GM21723 (cell line): ENCODE data around the gene SPTY2D1.
A peak's percentile ranks its signal among the peaks of the same experiment; 100 is the strongest.
"Not testable (repeated sequence)": the region's sequence is repeated elsewhere in the genome, so short reads cannot be mapped to it uniquely, and the experiment has no call there.

Experiments
- ATAC-seq: cut with Tn5 transposase; IDR thresholded peaks from one replicate; pipeline ENCODE4 v1.9.1; 2021; ENCODE audit warnings: mild to moderate bottlenecking, moderate library complexity; ENCODE audit not compliant: unreplicated experiment

SPTY2D1 gene, protein sequence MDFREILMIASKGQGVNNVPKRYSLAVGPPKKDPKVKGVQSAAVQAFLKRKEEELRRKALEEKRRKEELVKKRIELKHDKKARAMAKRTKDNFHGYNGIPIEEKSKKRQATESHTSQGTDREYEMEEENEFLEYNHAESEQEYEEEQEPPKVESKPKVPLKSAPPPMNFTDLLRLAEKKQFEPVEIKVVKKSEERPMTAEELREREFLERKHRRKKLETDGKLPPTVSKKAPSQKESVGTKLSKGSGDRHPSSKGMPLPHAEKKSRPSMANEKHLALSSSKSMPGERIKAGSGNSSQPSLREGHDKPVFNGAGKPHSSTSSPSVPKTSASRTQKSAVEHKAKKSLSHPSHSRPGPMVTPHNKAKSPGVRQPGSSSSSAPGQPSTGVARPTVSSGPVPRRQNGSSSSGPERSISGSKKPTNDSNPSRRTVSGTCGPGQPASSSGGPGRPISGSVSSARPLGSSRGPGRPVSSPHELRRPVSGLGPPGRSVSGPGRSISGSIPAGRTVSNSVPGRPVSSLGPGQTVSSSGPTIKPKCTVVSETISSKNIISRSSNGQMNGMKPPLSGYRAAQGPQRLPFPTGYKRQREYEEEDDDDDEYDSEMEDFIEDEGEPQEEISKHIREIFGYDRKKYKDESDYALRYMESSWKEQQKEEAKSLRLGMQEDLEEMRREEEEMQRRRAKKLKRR

DNA sequence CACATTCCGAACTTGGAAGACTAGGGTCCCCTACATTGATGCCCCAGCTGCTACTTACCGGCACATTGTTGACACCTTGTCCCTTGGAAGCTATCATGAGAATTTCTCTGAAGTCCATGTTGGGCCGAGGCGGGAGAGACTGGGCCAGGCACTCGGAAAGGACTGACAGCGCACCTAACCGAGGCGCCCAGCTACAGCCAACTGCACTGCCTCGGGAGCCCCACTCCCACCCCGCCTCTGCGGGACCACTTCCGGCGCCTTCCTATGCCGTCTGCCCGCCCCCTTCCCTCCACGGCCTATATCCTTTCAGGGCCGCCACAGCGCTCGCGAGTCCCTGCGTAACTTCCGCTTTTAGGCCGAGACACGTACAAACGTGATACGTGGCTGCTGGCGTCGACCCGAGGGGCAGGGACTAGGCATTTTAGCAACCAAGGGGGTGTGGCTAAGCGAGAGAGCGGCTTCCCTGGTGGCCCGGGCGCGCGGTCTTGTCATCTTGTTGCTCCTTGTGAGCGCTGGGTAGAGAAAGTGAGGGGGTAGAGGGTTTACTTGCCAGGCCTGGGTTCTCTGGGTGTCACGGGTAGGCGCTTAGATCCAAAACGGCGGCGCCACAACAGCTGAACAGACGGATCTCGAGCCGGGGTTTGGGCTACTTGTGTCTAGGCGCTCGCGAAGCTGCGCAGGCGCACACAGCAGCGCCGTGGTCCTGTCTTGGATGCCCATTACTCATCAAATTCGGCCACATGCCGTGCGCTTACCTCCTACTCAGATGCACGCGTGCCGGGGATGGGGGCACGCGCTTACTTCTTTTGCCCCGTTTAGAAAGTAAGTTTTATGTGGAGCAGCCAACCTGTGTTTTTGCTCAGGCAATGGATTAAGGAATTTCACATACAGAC is at the start of gene SPTY2D1:
Gene SPTY2D1 (minus strand): TSS at position 203 of the 893 bp plus-strand sequence. CDS start 85 bp downstream, at position 118.
- peak; percentile 95 for ATAC-seq

DNA sequence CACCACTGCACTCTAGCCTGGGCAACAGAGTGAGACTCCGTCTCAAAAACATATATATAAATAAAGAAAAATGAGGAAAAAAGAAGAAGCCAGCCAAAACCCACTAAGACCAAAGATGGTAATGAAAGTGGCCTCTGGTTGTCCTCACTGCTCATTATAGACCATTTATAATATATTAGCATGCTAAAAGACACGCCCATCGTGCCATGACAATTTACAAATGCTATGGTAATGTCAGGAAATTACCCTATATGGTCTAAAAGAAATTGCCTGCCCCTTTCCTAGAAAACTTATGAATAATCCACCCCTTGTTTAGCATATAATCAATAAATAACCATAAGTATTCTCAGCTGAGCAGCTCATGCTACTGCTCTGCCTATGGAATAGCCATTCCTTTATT is 48.3 kb upstream of the SPTY2D1 start:
- ATAC-seq: no peak

DNA sequence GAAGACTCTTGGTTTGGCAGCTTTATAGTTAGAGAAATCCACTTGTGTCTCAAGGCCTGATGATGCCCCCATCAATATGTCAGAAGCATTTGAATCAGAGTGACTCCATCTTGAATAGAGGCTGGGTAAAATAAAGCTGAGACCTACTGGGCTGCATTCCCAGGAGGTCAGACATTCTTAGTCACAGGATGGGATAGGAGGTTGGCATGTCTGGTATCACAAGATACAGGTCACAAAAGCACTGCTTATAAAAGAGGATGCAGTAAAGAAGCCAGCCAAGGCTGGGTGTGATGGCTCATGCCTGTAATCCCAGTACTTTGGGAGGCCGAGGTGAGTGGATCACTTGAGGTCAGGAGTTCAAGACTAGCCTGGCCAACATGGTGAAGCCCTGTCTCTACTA is 47.8 kb upstream of the SPTY2D1 start:
- ATAC-seq: not testable (repeated sequence)

DNA sequence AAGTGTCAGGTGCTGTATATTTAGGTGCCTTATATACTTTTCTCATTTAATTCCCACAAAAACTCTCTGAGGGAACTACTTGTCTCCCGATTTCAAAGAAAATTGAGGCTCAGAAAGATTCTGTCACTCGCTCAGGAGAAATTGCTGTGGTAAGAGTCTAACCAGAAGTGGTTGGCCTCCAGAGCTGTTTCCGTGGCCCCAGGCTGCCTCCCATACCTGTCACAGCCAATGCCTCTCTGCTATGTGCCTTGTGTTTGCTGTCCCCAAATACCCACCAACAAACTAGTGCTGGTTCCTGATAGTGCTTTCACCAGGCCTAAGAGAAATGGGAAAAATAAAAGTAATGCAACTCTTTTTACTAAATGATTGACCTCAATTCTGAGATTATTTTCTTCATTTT is 43.4 kb upstream of the SPTY2D1 start:
- ATAC-seq: no peak

DNA sequence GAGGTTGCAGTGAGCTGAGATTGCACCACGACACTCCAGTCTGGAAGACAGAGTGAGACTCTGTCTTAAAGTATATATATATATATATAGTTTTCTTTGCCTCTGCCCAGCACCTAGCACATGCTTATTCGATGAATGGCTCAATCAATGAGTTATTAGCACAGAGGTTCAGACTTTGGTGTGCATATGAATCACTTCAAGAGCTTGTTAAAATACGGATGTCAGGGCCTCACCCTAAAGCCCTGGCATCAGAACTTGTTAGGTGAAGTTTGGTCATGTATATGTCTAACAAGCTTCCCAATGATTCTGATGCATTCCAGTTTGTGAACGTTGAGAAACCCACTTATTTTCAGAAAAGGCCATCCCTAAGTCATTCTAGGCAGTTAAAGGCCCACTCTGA is 42.7 kb upstream of the SPTY2D1 start:
- ATAC-seq: no peak

DNA sequence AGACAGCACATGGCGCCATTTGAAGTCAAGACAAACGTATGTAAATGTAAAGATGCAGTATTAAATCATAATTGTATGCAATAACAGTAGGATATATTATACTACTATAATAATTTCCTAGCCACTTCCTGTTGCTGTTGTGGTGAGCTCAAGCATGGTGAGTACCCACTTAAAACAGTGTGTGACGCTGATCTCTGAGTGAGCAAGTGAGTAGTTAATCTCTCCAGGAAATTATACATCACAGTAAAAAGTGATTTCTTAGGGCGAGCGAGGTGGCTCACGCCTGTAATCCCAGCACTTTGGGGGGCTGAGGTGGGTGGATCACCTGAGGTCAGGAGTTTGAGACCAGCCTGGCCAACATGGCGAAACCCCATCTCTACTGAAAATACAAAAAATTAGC is 38.1 kb upstream of the SPTY2D1 start:
- ATAC-seq: not testable (repeated sequence)

DNA sequence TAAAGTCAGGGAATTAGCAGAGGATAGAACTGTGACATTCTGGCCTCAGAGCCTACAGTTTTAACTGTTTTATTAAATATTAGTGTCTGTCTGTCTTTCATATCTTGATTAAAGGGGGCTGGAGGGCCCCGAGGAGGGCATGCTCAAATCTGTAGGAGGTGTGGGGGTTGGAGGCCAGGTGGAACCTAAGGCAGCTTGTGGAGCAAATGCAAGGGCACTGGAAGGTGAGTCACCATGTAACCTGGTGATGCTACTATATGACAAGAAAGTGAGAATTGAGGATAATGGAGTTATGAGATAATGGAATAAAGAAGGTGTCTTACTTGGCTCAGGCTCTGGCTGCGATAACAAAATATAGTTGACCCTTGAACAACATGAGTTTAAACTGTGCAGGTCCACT is 37.1 kb upstream of the SPTY2D1 start:
- ATAC-seq: no peak

DNA sequence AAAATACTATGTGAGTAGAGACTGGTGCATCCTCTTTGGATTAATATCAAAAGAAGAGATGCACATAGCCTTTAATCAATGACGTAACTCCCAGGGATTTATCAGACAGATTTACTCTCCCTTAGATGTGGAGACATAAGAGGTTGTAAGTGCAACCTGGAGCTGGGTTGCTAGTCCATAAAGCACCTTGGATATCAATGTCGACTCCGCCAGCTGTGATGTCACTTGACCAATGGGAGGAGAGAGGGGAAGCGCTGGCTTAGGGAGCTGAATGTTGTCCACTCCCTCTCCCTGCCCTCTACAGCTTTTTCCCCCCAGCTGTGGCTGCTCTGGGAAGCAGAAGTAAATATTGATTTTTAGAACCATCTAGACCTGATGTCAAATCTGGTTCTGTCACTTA is 35.6 kb upstream of the SPTY2D1 start:
- ATAC-seq: no peak

DNA sequence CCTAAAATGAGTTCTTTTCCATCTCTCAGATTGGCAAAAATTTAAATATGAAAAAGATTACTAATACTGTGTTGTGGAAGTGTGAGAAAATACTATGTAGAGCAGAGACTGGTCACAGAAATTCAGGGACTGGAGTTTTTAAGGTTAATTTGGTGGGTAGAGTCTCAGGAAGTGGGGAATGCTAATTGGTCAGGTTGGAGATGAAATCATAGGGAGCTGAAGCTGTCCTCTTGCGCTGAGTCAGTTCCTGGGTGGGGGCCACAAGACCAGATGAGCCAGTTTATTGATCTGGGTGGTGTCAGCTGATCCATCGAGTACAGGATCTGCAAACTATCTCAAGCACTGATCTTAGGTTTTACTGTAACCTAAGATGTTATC is 35.1 kb upstream of the SPTY2D1 start:
- no peak for ATAC-seq

DNA sequence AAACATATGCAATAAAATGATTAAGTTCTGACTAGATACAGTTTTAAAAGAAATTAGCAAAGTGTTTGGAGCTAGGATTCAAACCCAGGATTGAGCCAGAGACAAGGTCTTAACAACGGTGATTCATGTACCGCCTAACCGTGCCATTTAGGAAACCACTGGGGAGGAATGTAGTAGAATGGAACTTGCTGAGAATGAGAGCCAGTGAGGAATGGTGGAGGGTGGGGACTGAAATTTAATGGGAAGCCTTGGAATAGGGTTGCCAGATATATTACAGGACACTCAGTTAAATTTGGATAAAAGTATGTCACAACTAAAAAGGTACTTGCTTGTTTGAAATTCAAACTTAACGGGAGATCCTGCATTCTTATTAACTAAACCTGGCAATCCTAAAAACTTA is 34.0 kb upstream of the SPTY2D1 start:
- no peak for ATAC-seq

DNA sequence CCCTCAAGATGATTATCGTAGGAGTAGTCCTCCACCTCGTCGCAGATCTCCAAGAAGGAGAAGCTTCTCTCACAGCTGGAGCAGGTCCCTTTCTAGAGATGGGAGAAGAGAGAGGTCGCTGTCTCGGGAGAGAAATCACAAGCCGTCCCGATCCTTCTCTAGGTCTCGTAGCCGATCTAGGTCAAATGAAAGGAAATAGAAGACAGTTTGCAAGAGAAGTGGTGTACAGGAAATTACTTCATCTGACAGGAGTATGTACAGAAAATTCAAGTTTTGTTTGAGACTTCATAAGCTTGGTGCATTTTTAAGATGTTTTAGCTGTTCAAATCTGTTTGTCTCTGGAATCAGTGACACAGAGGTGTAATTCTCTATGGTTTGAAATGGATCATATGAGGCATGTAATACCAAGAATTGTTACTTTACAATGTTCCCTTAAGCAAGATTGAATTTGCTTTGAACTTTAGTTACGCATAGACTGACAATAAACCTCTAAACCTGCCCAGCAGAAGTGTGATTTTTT is 31.3 kb upstream of the SPTY2D1 start:
- ATAC-seq: not testable (repeated sequence)

DNA sequence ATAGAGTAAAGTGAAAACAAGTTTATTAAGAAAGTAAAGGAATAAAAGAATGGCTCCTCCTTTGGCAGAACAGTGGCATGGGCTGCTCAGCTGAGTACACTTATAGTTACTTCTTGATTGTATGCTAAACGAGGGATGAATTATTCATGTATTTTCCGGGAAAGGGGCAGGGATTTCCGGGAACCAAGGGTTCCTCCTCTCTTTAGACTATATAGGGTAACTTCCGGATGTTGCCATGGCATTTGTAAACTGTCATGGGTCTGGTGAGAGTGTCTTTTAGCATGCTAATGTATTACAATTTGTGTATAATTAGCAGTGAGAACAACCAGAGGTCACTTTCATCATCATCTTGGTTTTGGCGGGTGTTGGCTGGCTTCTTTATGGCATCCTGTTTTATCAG is 23.5 kb upstream of the SPTY2D1 start:
- no peak for ATAC-seq

DNA sequence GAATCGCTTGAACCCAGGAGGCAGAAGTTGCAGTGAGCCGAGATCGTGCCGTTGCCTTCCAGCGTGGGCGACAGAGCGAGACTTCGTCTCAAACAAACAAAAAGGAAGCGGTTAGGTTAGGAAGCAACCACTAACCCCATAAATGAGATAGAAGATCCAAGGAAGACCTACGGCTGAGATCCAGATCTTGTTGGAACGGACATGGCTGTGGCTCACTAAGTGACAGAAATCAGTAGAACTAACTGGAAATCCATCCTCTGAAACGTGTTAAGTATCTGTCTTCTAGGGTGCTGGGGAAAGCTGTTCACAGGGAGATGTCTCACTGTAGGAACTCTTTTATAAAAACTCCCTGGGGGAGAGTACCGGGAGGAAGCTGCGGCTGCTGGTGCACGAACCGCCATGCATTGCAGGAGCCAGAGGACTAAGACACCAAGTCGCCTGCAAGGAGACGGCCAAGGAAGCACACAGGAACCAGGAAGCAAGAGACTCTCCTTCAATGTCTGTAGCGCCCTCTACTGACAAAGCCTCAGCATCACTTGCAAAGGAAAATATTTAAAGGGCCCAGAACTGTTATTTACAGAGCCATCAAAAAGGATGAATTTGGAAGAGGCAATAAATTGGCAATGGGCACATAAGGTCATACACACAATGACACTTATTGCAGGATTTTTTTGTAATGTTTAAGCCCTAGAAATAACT is 16.9 kb upstream of the SPTY2D1 start:
- ATAC-seq: peak; percentile 78

DNA sequence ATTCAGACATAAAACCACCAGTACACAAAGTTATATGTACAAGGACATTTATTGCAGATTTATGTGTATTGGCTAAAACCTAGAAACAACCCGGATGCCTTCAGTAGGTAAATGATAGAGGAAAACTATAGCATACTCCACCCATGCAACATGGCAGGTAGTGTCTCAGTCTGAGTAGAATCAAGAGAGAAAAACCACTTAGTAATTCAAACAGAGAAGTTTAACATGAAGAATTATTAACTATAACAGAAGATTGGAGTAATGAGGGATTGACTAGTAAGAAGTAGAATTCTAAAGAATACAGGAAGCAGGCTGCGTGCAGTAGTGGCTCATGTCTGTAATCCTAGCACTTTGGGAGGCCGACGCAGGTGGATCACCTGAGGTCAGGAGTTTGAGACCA is 16.2 kb upstream of the SPTY2D1 start:
- peak; percentile 28 for ATAC-seq

DNA sequence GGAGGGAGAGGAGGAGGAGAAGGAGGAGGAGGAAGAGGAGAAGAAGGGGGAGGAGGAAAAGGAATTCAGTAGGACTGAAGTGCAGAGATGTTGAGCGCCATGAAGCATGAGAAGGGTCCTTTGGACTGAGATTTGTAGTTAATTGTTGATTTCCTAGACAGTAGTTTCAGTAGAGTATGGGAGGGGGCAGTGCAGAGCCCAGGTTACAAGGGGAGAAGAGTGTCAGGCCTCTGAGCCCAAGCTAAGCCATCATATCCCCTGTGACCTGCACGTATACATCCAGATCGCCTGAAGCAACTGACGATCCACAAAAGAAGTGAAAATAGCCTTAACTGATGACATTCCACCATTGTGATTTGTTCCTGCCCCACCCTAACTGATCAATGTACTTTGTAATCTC is 8.9 kb upstream of the SPTY2D1 start:
- not testable (repeated sequence) for ATAC-seq

DNA sequence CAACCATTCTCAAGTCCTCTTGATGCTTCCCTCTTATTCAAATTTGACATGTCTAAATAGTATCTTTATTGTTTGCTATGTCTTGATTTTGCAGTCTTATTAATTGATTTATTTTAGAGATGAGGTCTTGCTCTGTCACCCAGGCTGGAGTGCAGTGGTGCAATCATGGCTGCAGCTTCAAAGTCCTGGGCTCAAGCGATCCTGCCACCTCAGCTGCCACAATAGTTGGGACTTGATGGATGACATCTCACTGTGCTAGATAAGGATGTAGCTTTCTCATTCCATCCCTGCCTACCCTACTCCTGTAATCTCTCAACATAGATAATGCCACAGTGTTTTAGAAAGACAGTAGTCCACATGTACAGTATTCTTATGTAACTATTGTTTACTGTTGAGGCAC is 7.5 kb upstream of the SPTY2D1 start:
- no peak for ATAC-seq

DNA sequence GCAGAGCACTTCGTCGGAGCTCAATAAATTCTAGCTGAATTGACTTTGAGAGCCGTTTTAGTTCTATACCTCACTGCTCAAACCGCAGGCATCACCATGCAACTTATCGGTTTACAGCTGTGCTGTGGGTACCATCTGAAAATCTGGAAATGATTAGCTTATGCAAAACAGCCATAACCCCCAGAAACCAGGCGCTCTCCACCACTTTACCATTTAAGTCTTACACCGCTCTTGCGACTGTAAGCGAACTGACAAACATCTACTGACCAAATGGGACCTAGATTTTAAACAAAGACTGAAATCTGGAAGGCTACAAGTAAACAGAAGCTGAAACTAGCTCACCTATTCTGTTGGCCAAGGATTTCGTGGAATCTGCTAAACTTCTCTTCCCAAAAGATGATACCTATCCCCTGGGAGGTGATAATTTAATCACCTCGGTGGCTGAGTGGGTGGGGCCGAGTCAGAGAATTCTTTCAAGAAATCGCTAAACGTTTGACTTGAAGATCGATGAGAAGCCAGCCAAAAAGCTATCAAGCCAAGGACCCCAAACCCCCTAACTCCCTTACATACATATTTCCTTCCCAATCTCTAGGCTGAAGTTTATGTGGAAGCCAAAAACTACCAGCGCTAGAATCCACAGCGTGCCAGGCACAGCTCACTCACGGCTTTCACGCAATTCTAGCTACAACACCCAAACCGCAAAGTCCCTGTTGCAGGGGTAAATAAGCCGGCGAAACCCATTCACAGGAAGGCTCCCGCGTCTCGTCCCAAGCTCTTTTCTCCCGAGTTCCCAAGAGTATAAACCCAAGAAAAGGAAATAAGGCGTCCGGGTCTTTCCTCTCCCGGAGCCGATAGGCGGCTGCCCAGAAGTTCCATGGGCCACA is 644 bp downstream of the SPTY2D1 start:
- peak; percentile 51 for ATAC-seq

DNA sequence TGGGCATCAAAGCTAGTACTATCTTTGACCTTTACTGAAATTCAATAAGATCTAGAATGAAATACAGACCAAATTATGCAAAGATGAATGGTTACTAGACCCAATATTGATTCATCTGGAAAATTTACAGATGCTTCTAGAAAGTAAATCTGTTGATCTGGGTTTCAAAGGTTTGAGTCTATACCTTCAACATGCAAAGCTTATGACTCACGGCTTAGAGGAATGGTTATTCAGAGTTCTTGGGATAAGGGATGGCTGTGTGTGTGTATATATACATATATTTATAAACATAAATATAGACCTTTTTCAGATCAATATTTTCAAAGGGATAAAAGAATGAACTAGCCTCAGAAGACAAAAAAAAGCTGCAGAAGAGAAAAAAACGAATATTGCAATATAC is 1.3 kb downstream of the SPTY2D1 start:
- no peak for ATAC-seq

DNA sequence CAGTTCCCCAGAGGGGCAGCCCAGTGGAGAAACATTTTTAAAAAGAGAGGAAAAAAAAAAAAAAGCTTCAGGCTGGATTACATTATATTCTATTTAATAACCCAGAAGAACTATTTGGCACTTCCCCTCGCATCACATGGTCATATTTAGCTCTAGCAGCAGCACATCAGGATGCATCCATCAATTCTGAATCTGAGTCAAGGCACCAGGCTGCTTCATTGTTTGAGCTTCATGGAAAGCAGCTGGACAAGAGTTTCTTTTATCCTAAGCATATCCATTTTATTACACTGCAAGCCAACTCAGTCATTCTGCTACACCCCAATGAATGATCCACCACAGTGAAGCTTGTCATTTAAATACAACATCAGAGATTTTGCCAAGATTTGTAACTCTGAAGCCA is 10.0 kb downstream of the SPTY2D1 start:
- ATAC-seq: no peak

DNA sequence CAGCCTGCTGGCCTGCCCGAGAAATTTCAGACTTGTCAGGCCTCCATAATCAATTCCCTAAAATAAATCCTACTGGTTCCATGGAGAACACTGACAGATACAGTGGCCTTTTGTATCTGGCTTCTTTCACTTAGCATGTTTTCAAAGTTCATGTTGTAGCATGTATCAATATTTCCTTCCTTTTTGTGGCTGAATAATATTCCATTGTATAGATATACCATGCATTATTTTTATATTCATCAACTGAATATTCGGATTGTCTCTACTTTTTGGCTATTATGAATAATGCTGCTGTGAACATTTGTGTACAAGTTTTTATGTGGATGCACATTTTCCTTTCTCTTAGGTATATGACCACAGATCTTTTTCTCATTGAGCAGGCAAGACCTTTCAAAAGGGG is 10.4 kb downstream of the SPTY2D1 start:
- no peak for ATAC-seq
